ENCODE results near the gene SPHKAP.

The SPHKAP gene

GRCh38 chr2:228140934-228141528, 40.5 kb downstream of the SPHKAP start:
- Histone ChIP-seq H3K9me3 (ENCODE audit: low read length) (no peaks in the 10 kb centered on the region), H3K36me3 (ENCODE audit: insufficient read depth, low read length) (no peaks in the 10 kb centered on the region), H3K27ac (ENCODE audit: low read depth, low read length) (no peak overlapping the region), H3K27me3 (ENCODE audit: control insufficient read depth in 1 of 2, insufficient read depth in 2 of 2, low read length in 2 of 2) (no peaks in the 10 kb centered on the region), H3K4me1 (ENCODE audit: insufficient read depth, low read length) (no peaks in the 10 kb centered on the region), H3K4me3 (ENCODE audit: low read depth in 1 of 2, low read length in 2 of 2) (no peak overlapping the region), H3K9ac (ENCODE audit: low read length) (no peak overlapping the region)

GRCh38 chr2:228136027-228136426, 45.5 kb downstream of the SPHKAP start:
- Histone ChIP-seq H3K4me3 (ENCODE audit: low read depth in 1 of 2, low read length in 2 of 2) (no peak overlapping the region), H3K9ac (ENCODE audit: low read length) (no peak overlapping the region), H3K4me1 (ENCODE audit: insufficient read depth, low read length) (no peaks in the 10 kb centered on the region), H3K27ac (ENCODE audit: low read depth, low read length) (no peak overlapping the region), H3K27me3 (ENCODE audit: control insufficient read depth in 1 of 2, insufficient read depth in 2 of 2, low read length in 2 of 2) (no peaks in the 10 kb centered on the region), H3K9me3 (ENCODE audit: low read length) (no peaks in the 10 kb centered on the region), H3K36me3 (ENCODE audit: insufficient read depth, low read length) (no peaks in the 10 kb centered on the region)

GRCh38 chr2:228135300-228135699, 46.2 kb downstream of the SPHKAP start:
- H3K4me3 ChIP-seq (ENCODE audit: low read depth in 1 of 2, low read length in 2 of 2) = no peak overlapping the region
- H3K4me1 ChIP-seq (ENCODE audit: insufficient read depth, low read length) = no peaks in the 10 kb centered on the region
- no peaks in the 10 kb centered on the region for H3K9me3 ChIP-seq (ENCODE audit: low read length)

GRCh38 chr2:228131833-228132232, 49.7 kb downstream of the SPHKAP start:
- Histone ChIP-seq H3K27ac (ENCODE audit: low read depth, low read length) (no peak overlapping the region), H3K4me1 (ENCODE audit: insufficient read depth, low read length) (no peaks in the 10 kb centered on the region), H3K27me3 (ENCODE audit: control insufficient read depth in 1 of 2, insufficient read depth in 2 of 2, low read length in 2 of 2) (no peaks in the 10 kb centered on the region), H3K9ac (ENCODE audit: low read length) (no peak overlapping the region), H3K9me3 (ENCODE audit: low read length) (no peaks in the 10 kb centered on the region), H3K4me3 (ENCODE audit: low read depth in 1 of 2, low read length in 2 of 2) (no peak overlapping the region), H3K36me3 (ENCODE audit: insufficient read depth, low read length) (no peaks in the 10 kb centered on the region)

More at GRCh38 chr2:228135300-228135699, 46.2 kb downstream of the SPHKAP start:
- Histone ChIP-seq H3K27me3 (ENCODE audit: control insufficient read depth in 1 of 2, insufficient read depth in 2 of 2, low read length in 2 of 2) (no peaks in the 10 kb centered on the region), H3K9ac (ENCODE audit: low read length) (no peak overlapping the region), H3K36me3 (ENCODE audit: insufficient read depth, low read length) (no peaks in the 10 kb centered on the region), H3K27ac (ENCODE audit: low read depth, low read length) (no peak overlapping the region)

- Histone ChIP-seq H3K9me3 (ENCODE audit: low read length) (no peaks in the 10 kb centered on the region), H3K27me3 (ENCODE audit: control insufficient read depth in 1 of 2, insufficient read depth in 2 of 2, low read length in 2 of 2) (no peaks in the 10 kb centered on the region), H3K36me3 (ENCODE audit: insufficient read depth, low read length) (no peaks in the 10 kb centered on the region), H3K4me1 (ENCODE audit: insufficient read depth, low read length) (no peaks in the 10 kb centered on the region), H3K9ac (ENCODE audit: low read length) (no peak overlapping the region), H3K4me3 (ENCODE audit: low read depth in 1 of 2, low read length in 2 of 2) (no peak overlapping the region), H3K27ac (ENCODE audit: low read depth, low read length) (no peak overlapping the region)
These were observed 55.1 kb downstream of the SPHKAP start for GRCh38 chr2:228126401-228126800.

- H3K36me3 ChIP-seq (ENCODE audit: insufficient read depth, low read length) = no peaks in the 10 kb centered on the region
- no peak overlapping the region for H3K4me3 ChIP-seq (ENCODE audit: low read depth in 1 of 2, low read length in 2 of 2)
- H3K27ac ChIP-seq (ENCODE audit: low read depth, low read length) = no peak overlapping the region
- H3K4me1 ChIP-seq (ENCODE audit: insufficient read depth, low read length) = no peaks in the 10 kb centered on the region
- H3K27me3 ChIP-seq (ENCODE audit: control insufficient read depth in 1 of 2, insufficient read depth in 2 of 2, low read length in 2 of 2) = no peaks in the 10 kb centered on the region
- no peaks in the 10 kb centered on the region for H3K9me3 ChIP-seq (ENCODE audit: low read length)
- H3K9ac ChIP-seq (ENCODE audit: low read length) = no peak overlapping the region
These were observed 62.5 kb downstream of the SPHKAP start for GRCh38 chr2:228118940-228119339.

GRCh38 chr2:228107846-228108245, 73.6 kb downstream of the SPHKAP start:
- Histone ChIP-seq H3K9ac (ENCODE audit: low read length) (no peak overlapping the region), H3K27me3 (ENCODE audit: control insufficient read depth in 1 of 2, insufficient read depth in 2 of 2, low read length in 2 of 2) (no peaks in the 10 kb centered on the region), H3K9me3 (ENCODE audit: low read length) (no peaks in the 10 kb centered on the region), H3K4me1 (ENCODE audit: insufficient read depth, low read length) (no peaks in the 10 kb centered on the region), H3K36me3 (ENCODE audit: insufficient read depth, low read length) (no peaks in the 10 kb centered on the region), H3K4me3 (ENCODE audit: low read depth in 1 of 2, low read length in 2 of 2) (no peak overlapping the region), H3K27ac (ENCODE audit: low read depth, low read length) (no peak overlapping the region)

GRCh38 chr2:228105526-228106250, 75.8 kb downstream of the SPHKAP start:
- no peaks in the 10 kb centered on the region for H3K4me1 ChIP-seq (ENCODE audit: insufficient read depth, low read length)

GRCh38 chr2:228104215-228104614, 77.3 kb downstream of the SPHKAP start:
- Histone ChIP-seq H3K4me3 (ENCODE audit: low read depth in 1 of 2, low read length in 2 of 2) (no peak overlapping the region), H3K27me3 (ENCODE audit: control insufficient read depth in 1 of 2, insufficient read depth in 2 of 2, low read length in 2 of 2) (no peaks in the 10 kb centered on the region), H3K36me3 (ENCODE audit: insufficient read depth, low read length) (no peaks in the 10 kb centered on the region), H3K9me3 (ENCODE audit: low read length) (no peaks in the 10 kb centered on the region), H3K27ac (ENCODE audit: low read depth, low read length) (no peak overlapping the region), H3K4me1 (ENCODE audit: insufficient read depth, low read length) (no peaks in the 10 kb centered on the region), H3K9ac (ENCODE audit: low read length) (no peak overlapping the region)

More at GRCh38 chr2:228105526-228106250, 75.8 kb downstream of the SPHKAP start:
- H3K9ac ChIP-seq (ENCODE audit: low read length) = no peak overlapping the region
- no peaks in the 10 kb centered on the region for H3K36me3 ChIP-seq (ENCODE audit: insufficient read depth, low read length)
- H3K9me3 ChIP-seq (ENCODE audit: low read length) = no peaks in the 10 kb centered on the region
- H3K27ac ChIP-seq (ENCODE audit: low read depth, low read length) = no peak overlapping the region
- H3K4me3 ChIP-seq (ENCODE audit: low read depth in 1 of 2, low read length in 2 of 2) = no peak overlapping the region
- H3K27me3 ChIP-seq (ENCODE audit: control insufficient read depth in 1 of 2, insufficient read depth in 2 of 2, low read length in 2 of 2) = no peaks in the 10 kb centered on the region

GRCh38 chr2:228103379-228103778, 78.1 kb downstream of the SPHKAP start:
- Histone ChIP-seq H3K9me3 (ENCODE audit: low read length) (no peaks in the 10 kb centered on the region), H3K4me1 (ENCODE audit: insufficient read depth, low read length) (no peaks in the 10 kb centered on the region), H3K27me3 (ENCODE audit: control insufficient read depth in 1 of 2, insufficient read depth in 2 of 2, low read length in 2 of 2) (no peaks in the 10 kb centered on the region), H3K4me3 (ENCODE audit: low read depth in 1 of 2, low read length in 2 of 2) (no peak overlapping the region), H3K27ac (ENCODE audit: low read depth, low read length) (no peak overlapping the region), H3K36me3 (ENCODE audit: insufficient read depth, low read length) (no peaks in the 10 kb centered on the region), H3K9ac (ENCODE audit: low read length) (no peak overlapping the region)

GRCh38 chr2:228102949-228103348, 78.5 kb downstream of the SPHKAP start:
- Histone ChIP-seq H3K4me3 (ENCODE audit: low read depth in 1 of 2, low read length in 2 of 2) (no peak overlapping the region), H3K27me3 (ENCODE audit: control insufficient read depth in 1 of 2, insufficient read depth in 2 of 2, low read length in 2 of 2) (no peaks in the 10 kb centered on the region), H3K9ac (ENCODE audit: low read length) (no peak overlapping the region), H3K9me3 (ENCODE audit: low read length) (no peaks in the 10 kb centered on the region), H3K36me3 (ENCODE audit: insufficient read depth, low read length) (no peaks in the 10 kb centered on the region), H3K27ac (ENCODE audit: low read depth, low read length) (no peak overlapping the region), H3K4me1 (ENCODE audit: insufficient read depth, low read length) (no peaks in the 10 kb centered on the region)

Data from muscle layer of colon (tissue), 2 donors.